Progenitor cell of endocrine pancreas (in vitro differentiated cells): ENCODE results near the gene SLC16A5. TPM values are rescaled to one million over a fixed set of nuclear protein-coding genes. Genes with fewer than 3 reads are reported as not detected.

Source experiments
- DNase-seq: peaks from one replicate; pipeline ENCODE4 v3.0.0; 2021; ENCODE audit warnings: low spot score; ENCODE audit not compliant: unreplicated experiment
- H3K27ac Mint-ChIP-seq: 2 replicates; pipeline ENCODE4 v1.8.0; 2021; ENCODE audit warnings: mild to moderate bottlenecking, moderate library complexity, mixed read lengths
- H3K27me3 Mint-ChIP-seq: 2 replicates; pipeline ENCODE4 v1.8.0; 2021; ENCODE audit warnings: mixed read lengths
- H3K36me3 Mint-ChIP-seq: 2 replicates; pipeline ENCODE4 v1.8.0; 2022; ENCODE audit warnings: mixed read lengths; ENCODE audit not compliant: insufficient read depth
- H3K4me1 Mint-ChIP-seq: 2 replicates; pipeline ENCODE4 v1.8.0; 2021; ENCODE audit warnings: low read depth, mixed read lengths
- H3K4me3 Mint-ChIP-seq: 2 replicates; pipeline ENCODE4 v1.8.0; 2021; ENCODE audit warnings: low read depth, mild to moderate bottlenecking, moderate library complexity, mixed read lengths
- H3K9me3 Mint-ChIP-seq: 2 replicates; pipeline ENCODE4 v1.8.0; 2021; ENCODE audit warnings: low read depth, mixed read lengths
- total RNA-seq: library from RNA; stranded (reverse); gene quantifications from 2 replicates; pipeline ENCODE4 v1.2.1, GENCODE V29; 2021
- TF ChIP-seq, protein P1 (sequence below): fragments of 200-600 bp; sonication (generic); IDR thresholded peaks from one replicate; pipeline ENCODE4 v1.5.0; 2021; ENCODE audit warnings: antibody characterized with exemption, mild to moderate bottlenecking; ENCODE audit not compliant: unreplicated experiment

SLC16A5 gene
- total RNA-seq, 1 donor from 2014 or later: 16.9 TPM

DNA sequence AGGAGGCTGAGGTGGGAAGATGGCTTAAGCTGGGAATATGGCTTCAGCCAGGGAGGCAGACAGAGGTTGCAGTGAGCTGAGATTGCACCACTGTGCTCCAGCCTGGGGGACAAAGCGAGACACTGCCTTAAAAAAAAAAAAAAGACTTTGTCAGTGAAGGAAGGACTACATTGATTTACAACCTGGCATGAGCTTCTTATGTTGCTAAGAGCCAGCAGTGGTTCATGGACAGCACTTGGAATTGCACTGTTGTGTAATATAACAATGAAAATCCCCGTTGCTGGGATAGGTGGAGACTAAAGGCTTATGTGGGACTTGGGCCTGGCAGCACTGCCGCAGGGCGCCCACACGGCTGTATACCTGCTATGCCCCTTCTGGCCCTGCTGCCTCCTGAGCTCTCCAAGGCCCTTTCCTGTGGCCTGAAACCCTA lies 14.1 kb upstream of the SLC16A5 start:
- H3K4me1 Mint-ChIP-seq: peaks cover 4% of the 10 kb centered on the region
- H3K27me3 Mint-ChIP-seq: no peaks in the 10 kb centered on the region
- no peaks in the 10 kb centered on the region for H3K36me3 Mint-ChIP-seq
- no peak for DNase-seq
- no peaks in the 10 kb centered on the region for H3K9me3 Mint-ChIP-seq
- no peak overlapping the region for H3K4me3 Mint-ChIP-seq
- no peak overlapping the region for H3K27ac Mint-ChIP-seq
- TF ChIP-seq, protein P1, sequence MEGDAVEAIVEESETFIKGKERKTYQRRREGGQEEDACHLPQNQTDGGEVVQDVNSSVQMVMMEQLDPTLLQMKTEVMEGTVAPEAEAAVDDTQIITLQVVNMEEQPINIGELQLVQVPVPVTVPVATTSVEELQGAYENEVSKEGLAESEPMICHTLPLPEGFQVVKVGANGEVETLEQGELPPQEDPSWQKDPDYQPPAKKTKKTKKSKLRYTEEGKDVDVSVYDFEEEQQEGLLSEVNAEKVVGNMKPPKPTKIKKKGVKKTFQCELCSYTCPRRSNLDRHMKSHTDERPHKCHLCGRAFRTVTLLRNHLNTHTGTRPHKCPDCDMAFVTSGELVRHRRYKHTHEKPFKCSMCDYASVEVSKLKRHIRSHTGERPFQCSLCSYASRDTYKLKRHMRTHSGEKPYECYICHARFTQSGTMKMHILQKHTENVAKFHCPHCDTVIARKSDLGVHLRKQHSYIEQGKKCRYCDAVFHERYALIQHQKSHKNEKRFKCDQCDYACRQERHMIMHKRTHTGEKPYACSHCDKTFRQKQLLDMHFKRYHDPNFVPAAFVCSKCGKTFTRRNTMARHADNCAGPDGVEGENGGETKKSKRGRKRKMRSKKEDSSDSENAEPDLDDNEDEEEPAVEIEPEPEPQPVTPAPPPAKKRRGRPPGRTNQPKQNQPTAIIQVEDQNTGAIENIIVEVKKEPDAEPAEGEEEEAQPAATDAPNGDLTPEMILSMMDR: no peak

- H3K27ac Mint-ChIP-seq: no peak overlapping the region
- no peaks in the 10 kb centered on the region for H3K36me3 Mint-ChIP-seq
- H3K27me3 Mint-ChIP-seq: no peaks in the 10 kb centered on the region
- TF ChIP-seq, protein P1: no peak
- no peaks in the 10 kb centered on the region for H3K9me3 Mint-ChIP-seq
- no peak overlapping the region for H3K4me3 Mint-ChIP-seq
- DNase-seq: no peak
- H3K4me1 Mint-ChIP-seq: peaks cover 8% of the 10 kb centered on the region
Observed at GRCh38 chr17:75074532-75074931, 13.2 kb upstream of the SLC16A5 start.

- Mint-ChIP-seq H3K27ac (no peak overlapping the region), H3K4me1 (peaks cover 8% of the 10 kb centered on the region), H3K4me3 (no peak overlapping the region), H3K36me3 (no peaks in the 10 kb centered on the region), H3K27me3 (no peaks in the 10 kb centered on the region), H3K9me3 (no peaks in the 10 kb centered on the region)
- DNase-seq: no peak
- TF ChIP-seq, protein P1: no peak
Observed at GRCh38 chr17:75075597-75076336, 12.0 kb upstream of the SLC16A5 start.

- Mint-ChIP-seq H3K4me3 (no peak overlapping the region), H3K36me3 (no peaks in the 10 kb centered on the region), H3K27ac (no peak overlapping the region), H3K27me3 (no peaks in the 10 kb centered on the region), H3K4me1 (peaks cover 8% of the 10 kb centered on the region), H3K9me3 (no peaks in the 10 kb centered on the region)
- no peak for DNase-seq
- TF ChIP-seq, protein P1: no peak
Observed at GRCh38 chr17:75077072-75077495, 10.7 kb upstream of the SLC16A5 start.

- Mint-ChIP-seq H3K27me3 (peaks cover 3% of the 10 kb centered on the region), H3K27ac (no peak overlapping the region)
Observed at GRCh38 chr17:75077496-75078283, 10.1 kb upstream of the SLC16A5 start.

More at GRCh38 chr17:75077496-75078283, 10.1 kb upstream of the SLC16A5 start:
- Mint-ChIP-seq H3K4me1 (peaks cover 9% of the 10 kb centered on the region), H3K36me3 (no peaks in the 10 kb centered on the region), H3K9me3 (no peaks in the 10 kb centered on the region), H3K4me3 (no peak overlapping the region)
- no peak for DNase-seq
- TF ChIP-seq, protein P1: no peak
